ENCODE measurements around the gene TMEM150A. TPM values are rescaled to one million over a fixed set of nuclear protein-coding genes. Genes with fewer than 3 reads are reported as not detected.

The TMEM150A gene
- total RNA-seq, 2 experiments from 2014 or later: 0.92 to 1.1 TPM

- no TSS peak for BruUV-seq (replicated peaks)
- Histone ChIP-seq H3K27ac (ENCODE audit: low read depth, low read length, poor library complexity, severe bottlenecking) (no peak overlapping the region), H2AFZ (ENCODE audit: low read length) (no peak overlapping the region), H3K4me2 (ENCODE audit: low read length) (no peak overlapping the region), H3K9me3 (ENCODE audit: low read length) (no peaks in the 10 kb centered on the region), H3K4me3 (ENCODE audit: low read depth, low read length, poor library complexity, severe bottlenecking) (no peak overlapping the region), H3K36me3 (ENCODE audit: insufficient read depth, low read length) (peaks cover 8% of the 10 kb centered on the region; the same call in 1 of the 2 replicates), H3K4me1 (ENCODE audit: insufficient read depth, low read length, poor library complexity, severe bottlenecking) (peaks cover 28% of the 10 kb centered on the region), H3K9me2 (ENCODE audit: insufficient read depth, low read length) (no peaks in the 10 kb centered on the region), H3K79me2 (ENCODE audit: insufficient read depth, low read depth, low read length) (peaks cover 12% of the 10 kb centered on the region; the same call in 1 of the 2 replicates), H4K20me1 (ENCODE audit: insufficient read depth, low read length) (no peaks in the 10 kb centered on the region)
- ChIA-PET POLR2A (interaction anchor here (0.6 to 3.9 kb wide), 5 partner anchors 8 to 20 kb away, joined by 3 to 34 read pairs (median 19); partner anchors contain the start of genes C2orf68 and VAMP8), CTCF (ENCODE audit: unreplicated experiment) (interaction anchor here (0.8 kb wide), 1 partner anchor 10 kb away, joined by 3 read pairs; no protein-coding TSS in a partner anchor)
- intact Hi-C loops (cut with micrococcal nuclease; ENCODE audit: unreplicated experiment): no loop called here
- DNase-seq (ENCODE audit: low spot score): no peak
- TF ChIP-seq CTCF (conservative IDR thresholded peaks at IDR 0.05; ENCODE audit: low read length) (no peak), EZH2phosphoT487 (IDR thresholded peaks at IDR 0.05; ENCODE audit: borderline replicate concordance, low read depth, low read length) (no peak)
Measured at GRCh38 chr2:85597241-85597640, 5.3 kb downstream of the TMEM150A start.

- Histone ChIP-seq H3K9me2 (ENCODE audit: insufficient read depth, low read length) (no peaks in the 10 kb centered on the region), H3K9me3 (ENCODE audit: low read length) (no peaks in the 10 kb centered on the region), H2AFZ (ENCODE audit: low read length) (no peak overlapping the region), H4K20me1 (ENCODE audit: insufficient read depth, low read length) (no peaks in the 10 kb centered on the region), H3K27ac (ENCODE audit: low read depth, low read length, poor library complexity, severe bottlenecking) (no peak overlapping the region), H3K36me3 (ENCODE audit: insufficient read depth, low read length) (peaks cover 8% of the 10 kb centered on the region; the same call in 1 of the 2 replicates), H3K4me1 (ENCODE audit: insufficient read depth, low read length, poor library complexity, severe bottlenecking) (peaks cover 23% of the 10 kb centered on the region), H3K79me2 (ENCODE audit: insufficient read depth, low read depth, low read length) (peaks cover 12% of the 10 kb centered on the region; the same call in 1 of the 2 replicates), H3K4me2 (ENCODE audit: low read length) (peak overlapping the region; percentile 87), H3K4me3 (ENCODE audit: low read depth, low read length, poor library complexity, severe bottlenecking) (peak overlapping the region; percentile 89)
- DNase-seq (ENCODE audit: low spot score): no peak
- no peak for TF ChIP-seq CTCF (conservative IDR thresholded peaks at IDR 0.05; ENCODE audit: low read length)
- TF ChIP-seq EZH2phosphoT487 (IDR thresholded peaks at IDR 0.05; ENCODE audit: borderline replicate concordance, low read depth, low read length): no peak
- BruUV-seq (replicated peaks): no TSS peak
- ChIA-PET POLR2A (interaction anchor here (0.6 to 3.9 kb wide), 7 partner anchors 9 to 60 kb away, joined by 3 to 34 read pairs (median 6); partner anchors contain the start of genes C2orf68, MAT2A and VAMP8), CTCF (ENCODE audit: unreplicated experiment) (interaction anchor here (0.6 to 0.8 kb wide), 2 partner anchors 9 to 798 kb away, joined by 3 to 4 read pairs; no protein-coding TSS in a partner anchor)
- intact Hi-C loops (cut with micrococcal nuclease; ENCODE audit: unreplicated experiment): no loop called here
Measured at GRCh38 chr2:85596486-85597143, 5.9 kb downstream of the TMEM150A start.

GRCh38 chr2:85596026-85596333, 6.5 kb downstream of the TMEM150A start:
- no peaks in the 10 kb centered on the region for H3K9me2 ChIP-seq (ENCODE audit: insufficient read depth, low read length)
- peak overlapping the region; percentile 87 for H3K4me2 ChIP-seq (ENCODE audit: low read length)
- no peak for TF ChIP-seq CTCF (conservative IDR thresholded peaks at IDR 0.05; ENCODE audit: low read length)
- TF ChIP-seq EZH2phosphoT487 (IDR thresholded peaks at IDR 0.05; ENCODE audit: borderline replicate concordance, low read depth, low read length): no peak
- intact Hi-C loops (cut with micrococcal nuclease; ENCODE audit: unreplicated experiment): no loop called here
- H3K79me2 ChIP-seq (ENCODE audit: insufficient read depth, low read depth, low read length): peaks cover 12% of the 10 kb centered on the region; the same call in 1 of the 2 replicates
- ChIA-PET CTCF (ENCODE audit: unreplicated experiment) (interaction anchor here (0.6 kb wide), 1 partner anchor 797 kb away, joined by 4 read pairs; no protein-coding TSS in a partner anchor), POLR2A (interaction anchor here (1.1 to 3.9 kb wide), 8 partner anchors 9 to 60 kb away, joined by 3 to 34 read pairs (median 6); partner anchors contain the start of genes C2orf68, MAT2A and VAMP8)
- H4K20me1 ChIP-seq (ENCODE audit: insufficient read depth, low read length): no peaks in the 10 kb centered on the region
- peak overlapping the region; percentile 89 for H3K4me3 ChIP-seq (ENCODE audit: low read depth, low read length, poor library complexity, severe bottlenecking)
- BruUV-seq (replicated peaks): no TSS peak
- H3K9me3 ChIP-seq (ENCODE audit: low read length): no peaks in the 10 kb centered on the region
- no peak overlapping the region for H3K27ac ChIP-seq (ENCODE audit: low read depth, low read length, poor library complexity, severe bottlenecking)
- peaks cover 8% of the 10 kb centered on the region; the same call in 1 of the 2 replicates for H3K36me3 ChIP-seq (ENCODE audit: insufficient read depth, low read length)
- peaks cover 23% of the 10 kb centered on the region for H3K4me1 ChIP-seq (ENCODE audit: insufficient read depth, low read length, poor library complexity, severe bottlenecking)
- peak overlapping the region; percentile 79; the same call in 1 of the 2 replicates for H2AFZ ChIP-seq (ENCODE audit: low read length)
- DNase-seq (ENCODE audit: low spot score): no peak

Measured in OCI-LY7 (cell line).